A673 (cell line): Measurements from ENCODE around the gene RIC1.

Experiments used
- EZH2 ChIP-seq: fragments of 200-600 bp; sonication (generic); IDR thresholded peaks from 2 replicates; pipeline ENCODE4 v1.6.1; 2017; ENCODE audit warnings: borderline replicate concordance, low read depth, mild to moderate bottlenecking, mixed read lengths, antibody characterized with exemption, low read length; ENCODE audit not compliant: poor library complexity, severe bottlenecking
- TF ChIP-seq, protein P1 (sequence below): fragments of 300-800, 200-600 bp; sonication (generic); conservative IDR thresholded peaks from 2 replicates; pipeline ENCODE4 v1.5.1; 2017; ENCODE audit warnings: low read depth, mild to moderate bottlenecking, antibody characterized with exemption, low read length, moderate library complexity, mixed read lengths

DNA sequence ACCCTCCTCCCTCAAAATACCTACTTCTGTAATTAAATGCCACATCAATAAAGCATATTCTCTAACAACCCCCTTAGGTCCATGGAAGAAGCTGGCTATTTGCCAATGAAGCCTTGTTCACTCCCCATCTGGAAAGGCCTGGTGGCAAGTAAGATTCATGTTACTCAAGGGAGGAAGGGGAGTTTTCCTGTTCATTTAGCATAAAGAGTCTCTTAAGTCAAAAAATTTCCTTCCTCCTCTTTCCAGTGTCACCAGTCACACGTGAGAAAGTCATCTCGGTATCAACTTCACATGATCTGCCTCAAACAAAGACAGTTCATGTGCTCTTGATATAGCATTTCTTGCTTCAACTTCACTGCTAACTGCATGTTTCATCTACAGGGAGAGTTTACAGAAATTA lies 32.7 kb upstream of the RIC1 start:
- TF ChIP-seq, protein P1, sequence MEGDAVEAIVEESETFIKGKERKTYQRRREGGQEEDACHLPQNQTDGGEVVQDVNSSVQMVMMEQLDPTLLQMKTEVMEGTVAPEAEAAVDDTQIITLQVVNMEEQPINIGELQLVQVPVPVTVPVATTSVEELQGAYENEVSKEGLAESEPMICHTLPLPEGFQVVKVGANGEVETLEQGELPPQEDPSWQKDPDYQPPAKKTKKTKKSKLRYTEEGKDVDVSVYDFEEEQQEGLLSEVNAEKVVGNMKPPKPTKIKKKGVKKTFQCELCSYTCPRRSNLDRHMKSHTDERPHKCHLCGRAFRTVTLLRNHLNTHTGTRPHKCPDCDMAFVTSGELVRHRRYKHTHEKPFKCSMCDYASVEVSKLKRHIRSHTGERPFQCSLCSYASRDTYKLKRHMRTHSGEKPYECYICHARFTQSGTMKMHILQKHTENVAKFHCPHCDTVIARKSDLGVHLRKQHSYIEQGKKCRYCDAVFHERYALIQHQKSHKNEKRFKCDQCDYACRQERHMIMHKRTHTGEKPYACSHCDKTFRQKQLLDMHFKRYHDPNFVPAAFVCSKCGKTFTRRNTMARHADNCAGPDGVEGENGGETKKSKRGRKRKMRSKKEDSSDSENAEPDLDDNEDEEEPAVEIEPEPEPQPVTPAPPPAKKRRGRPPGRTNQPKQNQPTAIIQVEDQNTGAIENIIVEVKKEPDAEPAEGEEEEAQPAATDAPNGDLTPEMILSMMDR: no peak
- TF ChIP-seq EZH2: no peak
